ENCODE data around the gene APOBEC3H. TPM values are rescaled to one million over a fixed set of nuclear protein-coding genes. Genes with fewer than 3 reads are reported as not detected.
"Not testable (repeated sequence)": the region's sequence is repeated elsewhere in the genome, so short reads cannot be mapped to it uniquely, and the experiment has no call there.

The APOBEC3H gene
- not detected for total RNA-seq

- no peak for TF ChIP-seq CTCF (IDR thresholded peaks at IDR 0.05; ENCODE audit: low read depth)
Measured at GRCh38 chr22:39097098-39098020, at the start of gene APOBEC3H. APOBEC3H (plus strand) TSS chr22:39097244; CDS start chr22:39100279, 3,035 bp downstream.

GRCh38 chr22:39055658-39056057, 41.4 kb upstream of the APOBEC3H start:
- no peak for TF ChIP-seq CTCF (IDR thresholded peaks at IDR 0.05; ENCODE audit: low read depth)

- no peak for TF ChIP-seq CTCF (IDR thresholded peaks at IDR 0.05; ENCODE audit: low read depth)
Measured at GRCh38 chr22:39068033-39068785, 28.8 kb upstream of the APOBEC3H start.

GRCh38 chr22:39070186-39070585, 26.9 kb upstream of the APOBEC3H start:
- TF ChIP-seq CTCF (IDR thresholded peaks at IDR 0.05; ENCODE audit: low read depth), result no peak

- TF ChIP-seq CTCF (IDR thresholded peaks at IDR 0.05; ENCODE audit: low read depth), result no peak
Measured at GRCh38 chr22:39073981-39074380, 23.1 kb upstream of the APOBEC3H start.

GRCh38 chr22:39077026-39077840, 19.8 kb upstream of the APOBEC3H start, which contains the start of gene APOBEC3G:
APOBEC3G (plus strand) TSS chr22:39077275; CDS start chr22:39077362, 87 bp downstream.
- TF ChIP-seq CTCF (IDR thresholded peaks at IDR 0.05; ENCODE audit: low read depth), result not testable (repeated sequence)

Data from subcutaneous adipose tissue (tissue), 4 donors.